GM10266 (cell line): ENCODE measurements around the gene FNDC10.

ENCODE experiments used
- DNase-seq: peaks from one replicate; pipeline ENCODE4 v3.0.0; 2012; ENCODE audit errors: extremely low spot score
- CTCF ChIP-seq: IDR thresholded peaks from 2 replicates; pipeline ENCODE4 v1.5.1; 2012; ENCODE audit warnings: mild to moderate bottlenecking, low read depth; ENCODE audit not compliant: control insufficient read depth, insufficient read depth; ENCODE audit errors: missing control alignments

Gene FNDC10

GRCh38 chr1:1626207-1627141, 26.5 kb upstream of the FNDC10 start:
- DNase-seq, result no peak
- TF ChIP-seq CTCF, result no peak

- DNase-seq, result no peak
- no peak for TF ChIP-seq CTCF
Measured at GRCh38 chr1:1625824-1626206, 25.9 kb upstream of the FNDC10 start.

- no peak for TF ChIP-seq CTCF
- DNase-seq, result no peak
Measured at GRCh38 chr1:1625404-1625775, 25.5 kb upstream of the FNDC10 start.

GRCh38 chr1:1624443-1625403, 24.8 kb upstream of the FNDC10 start:
- DNase-seq, result no peak
- no peak for TF ChIP-seq CTCF

GRCh38 chr1:1623631-1624442, 23.9 kb upstream of the FNDC10 start:
- no peak for DNase-seq
- TF ChIP-seq CTCF, result no peak

- TF ChIP-seq CTCF, result no peak
- no peak for DNase-seq
Measured at GRCh38 chr1:1623181-1623630, 23.3 kb upstream of the FNDC10 start.
